GM23338 (cell line): ENCODE results near the gene DCLK2. TPM values are rescaled to one million over a fixed set of nuclear protein-coding genes. Genes with fewer than 3 reads are reported as not detected.

Experiments used
- ATAC-seq: fragments of 200-7000 bp; cut with Tn5 transposase; 3 replicates; pipeline ENCODE4 v1.9.1; 2020
- DNase-seq: peaks from one replicate; pipeline ENCODE4 v3.0.0-alpha.2; 2015; ENCODE audit warnings: low spot score
- H2AFZ ChIP-seq: fragments of 200-600 bp; sonication (generic); 2 replicates; pipeline ENCODE4 v1.8.0; 2016; ENCODE audit warnings: antibody characterized with exemption, mild to moderate bottlenecking, moderate library complexity
- H3F3A ChIP-seq: fragments of 200-600 bp; sonication (generic); replicated peaks from 2 replicates; pipeline ENCODE4 v1.8.0; 2017; ENCODE audit warnings: antibody characterized with exemption, mixed run types, low read depth
- H3K27ac ChIP-seq: fragments of 200-600 bp; sonication (generic); 2 replicates; pipeline ENCODE4 v1.6.1; 2016; ENCODE audit warnings: low read depth
- H3K27me3 ChIP-seq: fragments of 200-600 bp; sonication (generic); 2 replicates; pipeline ENCODE4 v1.8.0; 2016; ENCODE audit warnings: mild to moderate bottlenecking, mixed run types, moderate library complexity; ENCODE audit not compliant: insufficient read depth
- H3K36me3 ChIP-seq: fragments of 200-600 bp; sonication (generic); 2 replicates; pipeline ENCODE4 v1.8.0; 2016; ENCODE audit warnings: mild to moderate bottlenecking; ENCODE audit not compliant: insufficient read depth
- H3K4me1 ChIP-seq: fragments of 200-600 bp; sonication (generic); 2 replicates; pipeline ENCODE4 v1.8.0; 2016; ENCODE audit warnings: mild to moderate bottlenecking, moderate library complexity; ENCODE audit not compliant: insufficient read depth
- H3K4me2 ChIP-seq: fragments of 200-600 bp; sonication (generic); 2 replicates; pipeline ENCODE4 v1.7.1; 2017; ENCODE audit warnings: mixed run types
- H3K4me3 ChIP-seq: fragments of 200-600 bp; sonication (generic); 2 replicates; pipeline ENCODE4 v1.6.1; 2016; ENCODE audit warnings: mixed run types
- H3K79me2 ChIP-seq: fragments of 200-600 bp; sonication (generic); replicated peaks from 2 replicates; pipeline ENCODE4 v1.8.0; 2017; ENCODE audit warnings: mild to moderate bottlenecking; ENCODE audit not compliant: insufficient read depth
- H3K9me2 ChIP-seq: fragments of 200-600 bp; sonication (generic); 2 replicates; pipeline ENCODE4 v1.8.0; 2017; ENCODE audit not compliant: insufficient read depth
- H4K20me1 ChIP-seq: fragments of 200-600 bp; sonication (generic); replicated peaks from 2 replicates; pipeline ENCODE4 v1.8.0; 2017; ENCODE audit warnings: mild to moderate bottlenecking; ENCODE audit not compliant: insufficient read depth
- H3K27ac Mint-ChIP-seq: 2 replicates; pipeline ENCODE4 v1.8.0; 2020; ENCODE audit warnings: inconsistent platforms, mild to moderate bottlenecking, moderate library complexity, mixed read lengths
- H3K27me3 Mint-ChIP-seq: 3 replicates; pipeline ENCODE4 v1.8.0; 2022; ENCODE audit warnings: low read depth, mild to moderate bottlenecking, moderate library complexity, mixed read lengths, inconsistent platforms; ENCODE audit not compliant: insufficient read depth, poor library complexity
- H3K36me3 Mint-ChIP-seq: 3 replicates; pipeline ENCODE4 v1.8.0; 2021; ENCODE audit warnings: low read depth, mild to moderate bottlenecking, inconsistent platforms, moderate library complexity, mixed read lengths
- H3K4me1 Mint-ChIP-seq: 3 replicates; pipeline ENCODE4 v1.8.0; 2020; ENCODE audit warnings: mild to moderate bottlenecking, inconsistent platforms, mixed read lengths
- H3K4me3 Mint-ChIP-seq: 3 replicates; pipeline ENCODE4 v1.8.0; 2021; ENCODE audit warnings: moderate library complexity, mild to moderate bottlenecking, inconsistent platforms, mixed read lengths
- H3K9me3 Mint-ChIP-seq: 3 replicates; pipeline ENCODE4 v1.8.0; 2020; ENCODE audit warnings: moderate library complexity, mild to moderate bottlenecking, inconsistent platforms, mixed read lengths
- CREB1 ChIP-seq: fragments of 250-450 bp; sonication (Bioruptor Pico); IDR thresholded peaks from 2 replicates; pipeline ENCODE4 v1.5.0; 2020; ENCODE audit warnings: low read depth, mild to moderate bottlenecking, moderate library complexity
- ETS1 ChIP-seq: IDR thresholded peaks from 2 replicates; pipeline ENCODE4 v1.6.1; 2016; ENCODE audit warnings: antibody characterized with exemption
- EZH2 ChIP-seq: fragments of 200-600 bp; sonication (generic); IDR thresholded peaks from one replicate; pipeline ENCODE4 v1.8.0; 2017; ENCODE audit warnings: antibody characterized with exemption, mild to moderate bottlenecking, low read depth; ENCODE audit not compliant: unreplicated experiment
- EZH2phosphoT487 ChIP-seq: fragments of 200-600 bp; sonication (generic); IDR thresholded peaks from one replicate; pipeline ENCODE4 v1.8.1; 2018; ENCODE audit warnings: antibody characterized with exemption; ENCODE audit not compliant: unreplicated experiment
- POLR2AphosphoS5 ChIP-seq: IDR thresholded peaks from 2 replicates; pipeline ENCODE4 v1.6.1; 2016; ENCODE audit warnings: antibody characterized with exemption, low read depth
- REST ChIP-seq: IDR thresholded peaks from one replicate; pipeline ENCODE4 v1.6.1; 2018; ENCODE audit warnings: antibody characterized with exemption; ENCODE audit not compliant: unreplicated experiment
- ZNF331 ChIP-seq: fragments of 250-450 bp; sonication (Bioruptor Pico); IDR thresholded peaks from 2 replicates; pipeline ENCODE4 v1.5.0; 2020; ENCODE audit warnings: low read depth, mild to moderate bottlenecking, moderate library complexity
- ZNF462 ChIP-seq: fragments of 250-450 bp; sonication (Bioruptor Pico); IDR thresholded peaks from 2 replicates; pipeline ENCODE4 v1.5.0; 2020; ENCODE audit warnings: mild to moderate bottlenecking, moderate library complexity
- polyA plus RNA-seq: library from polyadenylated mRNA; unstranded; fragments of >200 nt; fragmentation: Nextera tagmentation; extraction: Ambion mirVana; gene quantifications from 2 replicates; pipeline ENCODE4 v1.2.1, GENCODE V29; 2016
- total RNA-seq: library from RNA; depleted of rRNA; stranded (reverse); fragments of >200 nt; shearing (Covaris generic); gene quantifications from 2 replicates; pipeline ENCODE4 v1.2.3, GENCODE V29; 2014

DCLK2 gene
- total and polyA plus RNA-seq, 2 experiments from 2014 or later = 0.49 TPM; not detected in 1

GRCh38 chr4:150211799-150212445, 133.7 kb downstream of the DCLK2 start (continued):
- TF ChIP-seq ZNF462 = no peak

- Mint-ChIP-seq H3K27ac (no peak overlapping the region), H3K36me3 (no peaks in the 10 kb centered on the region), H3K9me3 (no peaks in the 10 kb centered on the region), H3K4me1 (peaks cover 8% of the 10 kb centered on the region), H3K4me3 (no peak overlapping the region), H3K27me3 (peaks cover 2% of the 10 kb centered on the region)
- no peaks in the 10 kb centered on the region for H3F3A ChIP-seq
- H3K36me3 ChIP-seq = no peaks in the 10 kb centered on the region
- no peaks in the 10 kb centered on the region for H3K79me2 ChIP-seq
- ATAC-seq (no peak), DNase-seq (no peak)
- H3K27me3 ChIP-seq = no peaks in the 10 kb centered on the region
- H3K4me1 ChIP-seq = peaks cover 5% of the 10 kb centered on the region; the same call in 1 of the 2 replicates
- no peaks in the 10 kb centered on the region for H4K20me1 ChIP-seq
- H3K4me2 ChIP-seq = no peak overlapping the region
- H2AFZ ChIP-seq = no peak overlapping the region
- TF ChIP-seq POLR2AphosphoS5 (no peak), EZH2phosphoT487 (no peak), REST (no peak), ETS1 (no peak), CREB1 (CRISPR knock-in tag) (no peak), ZNF331 (no peak), EZH2 (no peak)
- H3K9me2 ChIP-seq = no peaks in the 10 kb centered on the region
- H3K27ac ChIP-seq = no peak overlapping the region
- no peak overlapping the region for H3K4me3 ChIP-seq
Measured at GRCh38 chr4:150212485-150212884, 134.2 kb downstream of the DCLK2 start.
